ENCODE measurements around the gene GSG1L.

The GSG1L gene

DNA sequence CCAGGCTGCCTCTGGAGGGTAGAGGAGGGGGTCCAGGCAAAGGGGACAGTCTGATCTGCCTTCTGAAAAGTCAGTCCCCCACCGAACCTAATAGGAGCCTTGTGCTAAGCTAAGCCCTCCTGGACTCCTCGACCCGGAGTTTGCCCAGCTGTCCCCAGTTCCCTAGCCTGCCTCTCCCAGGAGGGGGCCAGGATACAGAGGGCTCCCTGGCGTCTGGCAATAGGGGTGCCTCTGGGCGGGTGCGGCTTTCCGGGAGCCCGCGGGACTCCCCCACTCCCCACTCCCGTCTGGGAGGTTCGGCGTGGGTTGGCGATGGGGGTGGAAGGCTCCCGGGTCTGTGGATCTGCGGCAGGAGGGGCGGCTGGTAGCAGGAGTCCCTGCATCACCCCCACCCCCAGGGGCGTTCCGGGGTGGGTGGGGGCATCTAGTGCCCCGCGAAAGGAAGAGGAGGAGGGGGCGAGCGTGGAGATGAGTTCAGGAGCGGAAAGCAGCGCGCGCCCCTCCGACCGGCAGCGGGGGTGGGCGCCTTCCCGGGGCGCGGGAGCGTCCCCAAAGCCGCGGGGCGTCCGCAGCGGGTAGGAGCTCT, 1.2 kb downstream of the GSG1L start:
- no peak for DNase-seq

DNA sequence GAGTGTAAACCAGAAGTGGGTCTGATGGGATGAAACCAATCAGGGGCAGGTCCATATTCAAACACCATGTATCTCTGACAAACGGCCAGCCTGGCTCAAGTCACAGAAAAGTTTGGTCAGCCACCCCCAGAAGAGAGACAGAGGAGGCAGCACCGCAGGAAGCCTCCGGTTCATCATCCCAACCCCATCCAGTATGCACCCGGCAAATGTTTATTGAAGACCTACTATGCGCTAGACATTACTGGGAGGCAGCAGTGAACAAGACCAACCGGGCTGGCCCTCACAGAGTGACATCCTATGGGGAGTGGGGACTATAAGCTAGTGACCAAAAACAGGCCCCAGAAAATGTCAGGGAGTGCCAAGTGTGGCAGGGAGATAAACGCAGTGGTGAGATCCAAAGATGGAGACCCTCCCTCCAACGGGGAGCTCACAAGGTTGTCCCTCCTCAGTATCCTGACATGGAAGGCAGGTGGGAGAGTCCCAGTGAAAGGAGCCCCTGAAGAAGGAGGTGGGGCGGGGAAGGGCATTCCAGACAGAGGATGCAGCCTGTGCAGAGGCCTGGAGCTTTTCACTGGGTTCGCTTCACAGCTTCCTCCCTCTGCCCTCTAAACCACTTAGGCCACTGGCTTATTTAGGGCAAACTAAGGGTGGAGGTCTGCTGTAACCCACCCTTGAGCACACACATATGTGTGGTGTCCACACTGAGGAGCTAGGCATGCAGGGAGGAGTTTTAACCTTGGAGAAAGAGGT, 2.0 kb downstream of the GSG1L start:
- DNase-seq, result no peak

DNA sequence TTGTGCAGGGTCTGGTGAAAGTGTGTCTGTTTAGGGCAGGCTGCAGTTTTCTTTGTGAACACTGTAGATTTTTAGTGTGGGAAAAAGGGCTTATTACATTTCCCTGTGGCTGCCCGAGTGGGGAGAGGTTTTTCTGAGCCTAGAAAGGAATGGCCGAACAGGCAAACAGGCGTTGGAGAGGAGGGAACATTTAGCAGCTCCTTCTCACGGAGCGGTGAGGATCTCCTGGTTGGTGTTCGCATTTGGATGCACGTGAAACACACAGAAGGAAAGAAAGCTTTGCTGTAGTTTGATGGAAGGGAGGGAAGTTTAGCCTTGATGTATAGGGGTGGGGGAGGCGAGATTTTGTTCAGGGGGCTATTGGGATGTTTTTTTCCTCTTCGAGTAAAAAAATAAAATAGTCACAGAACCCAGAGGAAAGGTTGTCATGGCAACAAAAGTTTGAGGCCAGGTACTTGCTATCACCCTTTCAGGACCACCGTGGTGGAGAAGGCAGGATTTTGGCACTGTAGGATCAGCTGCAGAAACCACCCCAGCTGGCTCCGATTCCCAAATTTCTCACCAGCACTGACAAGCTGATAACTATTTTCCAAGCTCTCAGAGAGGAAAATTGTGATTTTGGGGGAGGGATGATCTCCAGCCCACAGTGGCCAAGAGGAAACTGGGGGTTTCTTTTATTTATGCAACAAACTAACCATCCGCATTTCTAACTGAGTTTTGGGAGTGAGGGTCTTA, 3.5 kb downstream of the GSG1L start:
- DNase-seq, result no peak

- no peak for DNase-seq
Measured at GRCh38 chr16:28058839-28059589, 4.5 kb downstream of the GSG1L start.

- no peak for DNase-seq
Measured at GRCh38 chr16:28057949-28058348, 5.6 kb downstream of the GSG1L start.

GRCh38 chr16:28053461-28053860, 10.1 kb downstream of the GSG1L start:
- DNase-seq, result no peak

GRCh38 chr16:28052274-28053128, 11.0 kb downstream of the GSG1L start:
- DNase-seq, result no peak

GRCh38 chr16:28051486-28051885, 12.0 kb downstream of the GSG1L start:
- no peak for DNase-seq

- no peak for DNase-seq
Measured at GRCh38 chr16:28042811-28043210, 20.7 kb downstream of the GSG1L start.

- no peak for DNase-seq
Measured at GRCh38 chr16:28041615-28042014, 21.9 kb downstream of the GSG1L start.

GRCh38 chr16:28040039-28040438, 23.5 kb downstream of the GSG1L start:
- DNase-seq, result no peak

DNA sequence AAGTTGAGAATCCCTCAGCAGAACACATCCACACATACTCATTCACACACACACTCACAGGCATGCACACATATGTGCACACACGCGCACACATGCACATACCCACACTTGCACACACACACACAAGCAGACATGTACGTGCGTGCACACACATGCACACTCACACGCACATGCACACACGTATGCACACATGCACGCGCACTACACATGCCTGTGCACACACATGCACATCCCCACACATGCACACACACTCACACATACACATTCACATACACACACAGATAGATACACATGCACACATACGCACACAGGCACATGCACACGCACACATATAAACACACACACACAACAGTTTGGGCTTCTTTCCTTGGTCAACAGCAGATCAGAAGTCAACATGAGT, 24.0 kb downstream of the GSG1L start:
- DNase-seq, result no peak

- no peak for DNase-seq
Measured at GRCh38 chr16:28038409-28038808, 25.1 kb downstream of the GSG1L start.

DNA sequence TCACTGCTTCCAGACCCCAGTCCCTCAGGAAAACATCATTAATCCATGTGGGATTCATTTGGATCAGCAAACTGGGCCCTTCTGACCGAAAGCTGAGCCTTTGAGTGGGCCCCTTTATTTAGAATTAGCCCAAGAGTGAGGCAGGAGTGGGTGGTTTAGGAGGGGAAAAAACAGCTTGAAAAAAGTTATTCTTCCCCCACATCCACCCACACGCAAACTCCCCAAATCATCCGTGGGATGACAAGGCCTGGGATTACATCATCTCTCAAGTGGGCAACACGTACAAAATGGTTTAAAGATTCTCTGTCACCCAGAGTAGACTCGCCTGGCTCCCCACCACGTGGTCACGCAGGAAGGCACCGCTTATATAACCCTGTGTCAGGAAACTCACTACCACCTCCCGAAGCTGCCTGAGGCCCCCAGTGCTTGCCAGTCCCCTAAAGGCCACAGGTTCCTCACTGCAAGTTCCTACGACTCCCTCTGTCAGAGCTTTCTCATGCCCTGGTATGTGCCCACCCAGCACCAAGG, 27.6 kb downstream of the GSG1L start:
- no peak for DNase-seq

DNA sequence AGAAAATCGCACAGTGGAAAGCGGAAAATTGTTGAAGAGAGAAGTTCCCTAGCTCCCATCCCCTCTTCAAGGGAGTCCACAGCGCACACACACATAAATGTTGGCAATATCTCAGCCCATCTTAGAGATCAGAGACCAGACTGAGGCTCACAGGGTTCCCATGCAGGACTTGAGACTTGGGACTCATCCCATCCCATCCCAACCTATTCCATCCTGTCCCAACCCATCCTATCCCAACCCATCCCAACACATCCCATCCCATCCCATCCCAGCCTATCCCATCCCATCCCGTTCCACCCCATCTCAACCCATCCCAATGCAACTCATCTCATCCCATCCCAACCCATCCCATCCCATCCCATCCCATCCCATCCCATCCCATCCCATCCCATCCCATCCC, 29.6 kb downstream of the GSG1L start:
- no peak for DNase-seq

DNA sequence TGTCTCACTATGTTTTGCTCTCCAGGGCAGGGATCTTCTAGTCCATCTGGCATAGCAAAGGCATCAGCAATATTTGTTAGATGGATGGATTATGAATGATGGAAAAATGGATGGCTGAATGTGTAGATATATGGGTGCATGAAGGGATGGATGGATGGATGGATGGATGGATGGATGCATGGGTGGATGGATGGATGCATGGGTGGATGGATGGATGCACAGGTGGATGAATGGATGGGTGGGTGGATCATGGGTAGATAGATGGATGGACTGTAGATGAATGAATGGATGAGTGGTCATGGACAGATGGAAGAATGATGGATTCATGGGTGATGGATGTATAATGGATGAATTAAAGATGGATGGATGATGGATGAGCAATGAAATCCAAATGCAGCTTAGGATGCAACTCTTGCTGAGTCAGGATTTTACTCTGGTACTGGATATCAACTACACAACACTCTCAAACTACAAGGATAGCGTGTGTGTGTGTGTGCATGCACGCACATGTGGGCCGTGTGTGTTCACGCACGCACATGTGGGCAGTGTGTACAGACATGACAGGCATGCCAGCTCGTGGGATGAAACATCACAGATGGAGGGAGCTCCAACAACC, 34.0 kb downstream of the GSG1L start:
- no peak for DNase-seq

GRCh38 chr16:28027055-28027454, 36.5 kb downstream of the GSG1L start:
- DNase-seq, result no peak

DNA sequence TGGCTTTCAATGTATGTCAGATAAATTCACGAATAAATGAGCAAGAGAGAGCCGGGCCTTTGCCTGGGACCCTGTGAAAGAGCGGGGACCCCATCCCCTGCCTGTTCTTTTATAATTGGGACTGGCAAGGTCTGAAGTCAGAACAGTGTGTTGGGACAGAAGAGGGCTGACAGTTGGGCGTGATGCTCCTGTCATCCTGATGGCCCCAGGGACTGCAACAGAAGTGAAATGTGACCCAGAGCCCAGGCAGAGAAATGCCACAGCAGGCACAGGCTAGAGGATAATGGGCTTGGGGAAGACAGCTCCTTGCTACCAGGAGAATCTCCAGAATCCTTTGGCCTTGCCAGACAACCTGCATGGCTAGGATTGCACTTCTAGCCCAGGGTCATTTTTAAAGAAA, 37.9 kb downstream of the GSG1L start:
- no peak for DNase-seq

- DNase-seq, result no peak
Measured at GRCh38 chr16:28019218-28019617, 44.3 kb downstream of the GSG1L start.

- DNase-seq, result no peak
Measured at GRCh38 chr16:28014851-28015250, 48.7 kb downstream of the GSG1L start.

- no peak for DNase-seq
Measured at GRCh38 chr16:28013878-28014277, 49.6 kb downstream of the GSG1L start.

DNA sequence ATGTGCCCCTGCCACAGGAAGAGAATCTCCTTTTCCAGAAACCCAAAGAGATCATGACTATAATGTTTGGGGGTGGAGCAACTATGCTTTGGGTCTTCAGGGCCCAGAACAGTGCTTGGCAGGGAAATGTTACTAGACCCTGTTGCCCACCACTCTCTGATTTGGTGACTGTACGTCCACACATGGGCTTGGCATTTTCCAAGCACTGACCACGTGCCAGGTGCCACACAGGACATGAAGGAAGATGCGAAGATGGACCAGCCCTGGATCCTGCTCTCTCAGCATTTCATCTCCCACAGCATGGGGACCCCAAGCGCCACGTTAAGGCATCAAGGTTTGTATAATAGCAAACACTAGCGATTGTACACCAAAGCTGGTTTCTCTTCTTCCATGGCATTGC, 50.1 kb downstream of the GSG1L start:
- no peak for DNase-seq
